Jurkat, Clone E6-1 (cell line): Measurements from ENCODE around the gene ZNF586.
"Not testable (repeated sequence)": the region's sequence is repeated elsewhere in the genome, so short reads cannot be mapped to it uniquely, and the experiment has no call there.

Experiments
- DNase-seq: peaks from one replicate; pipeline ENCODE4 v3.0.0-alpha.2; 2011; ENCODE audit warnings: low read depth, low spot score
- H3K4me3 ChIP-seq: 2 replicates; pipeline ENCODE4 v1.5.1; 2011; ENCODE audit warnings: mild to moderate bottlenecking, low read length, control low read depth, moderate library complexity

Gene ZNF586

GRCh38 chr19:57818378-57818777 lies 48.9 kb downstream of the ZNF586 start:
- no peak overlapping the region for H3K4me3 ChIP-seq
- no peak for DNase-seq

DNA sequence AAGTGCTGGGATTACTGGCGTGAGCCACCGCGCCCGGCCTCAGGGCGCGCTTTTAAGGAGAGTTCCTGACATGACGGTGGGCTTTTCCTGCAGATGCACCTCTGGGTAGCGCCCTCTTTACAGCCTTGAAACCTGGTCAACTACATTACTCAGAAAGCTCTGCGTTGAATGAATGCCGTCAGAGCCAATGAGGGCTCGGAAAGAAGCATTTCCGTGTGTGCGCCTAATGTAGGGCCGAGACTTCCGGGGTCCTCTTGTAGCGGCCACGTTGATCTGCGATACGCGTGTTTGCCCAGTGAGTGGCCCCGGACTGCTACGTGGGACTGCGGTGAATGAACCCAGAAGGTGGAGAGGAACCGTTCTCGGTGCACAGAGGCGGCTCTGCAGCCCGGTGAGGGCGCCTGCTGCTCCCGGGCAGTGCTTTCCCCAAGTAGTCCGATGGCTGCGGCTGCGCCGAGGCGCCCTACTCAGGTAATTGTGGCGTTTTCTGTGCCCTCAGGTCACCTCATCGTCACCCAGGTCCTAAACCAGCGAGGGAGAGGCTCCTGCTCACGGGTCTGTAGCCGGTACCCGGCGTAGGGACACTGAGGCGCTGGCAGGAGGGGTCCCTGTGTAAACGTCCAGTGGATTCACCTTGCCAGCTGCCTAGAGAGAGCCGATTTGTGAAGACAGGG lies 50.1 kb downstream of the ZNF586 start:
- peak overlapping the region; percentile 78 for H3K4me3 ChIP-seq
- DNase-seq = peak; percentile 92

GRCh38 chr19:57820599-57820998 lies 51.1 kb downstream of the ZNF586 start:
- DNase-seq = no peak
- H3K4me3 ChIP-seq = peak overlapping the region; percentile 78

DNA sequence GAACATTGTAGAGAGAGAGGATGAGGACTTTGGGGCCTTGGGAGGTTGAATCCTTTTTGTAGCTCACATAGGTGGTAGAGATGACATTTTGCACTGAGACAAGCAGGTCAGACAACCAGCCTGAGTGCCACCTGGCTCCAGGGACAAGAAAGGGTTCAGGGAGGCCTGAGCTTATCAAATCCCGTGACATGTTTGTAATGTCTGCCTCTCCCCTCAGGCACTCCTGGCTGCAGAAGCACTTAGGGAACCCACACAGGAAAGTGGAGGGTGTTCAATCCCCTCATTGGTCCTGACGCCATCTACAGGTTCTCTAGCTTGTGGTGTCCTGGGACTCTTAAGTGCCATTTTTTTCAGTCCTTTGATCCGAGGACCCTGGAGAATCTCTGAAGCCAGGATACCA lies 51.6 kb downstream of the ZNF586 start:
- DNase-seq = peak; percentile 45
- peak overlapping the region; percentile 78; the same call in 1 of the 2 replicates for H3K4me3 ChIP-seq

- not testable (repeated sequence) for DNase-seq, H3K4me3 ChIP-seq
These were observed 52.0 kb downstream of the ZNF586 start for GRCh38 chr19:57821501-57821900.

- not testable (repeated sequence) for H3K4me3 ChIP-seq, DNase-seq
These were observed 53.7 kb downstream of the ZNF586 start for GRCh38 chr19:57823155-57823554.

- H3K4me3 ChIP-seq = not testable (repeated sequence)
These were observed 54.1 kb downstream of the ZNF586 start for GRCh38 chr19:57823608-57824007.

DNA sequence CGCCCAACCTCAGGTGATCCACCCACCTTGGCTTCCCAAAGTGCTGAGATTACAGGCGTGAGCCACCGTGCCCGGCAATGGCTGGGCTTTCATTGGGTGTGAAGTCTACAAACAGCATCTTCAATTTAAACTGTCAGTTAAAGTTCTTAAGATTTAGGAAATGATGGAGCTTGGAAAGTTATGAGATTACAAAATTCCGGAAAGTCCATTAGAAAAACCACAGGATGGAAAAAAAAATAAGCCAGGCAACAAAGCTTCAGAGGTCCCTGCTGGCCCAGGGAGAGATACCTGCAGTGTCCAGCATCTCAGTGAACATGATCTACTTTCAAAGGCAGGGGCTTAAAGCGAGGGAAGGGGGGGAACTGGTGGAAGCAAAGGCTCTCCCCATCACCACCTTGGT lies 56.0 kb downstream of the ZNF586 start:
- DNase-seq = no peak
- H3K4me3 ChIP-seq = no peak overlapping the region

More at GRCh38 chr19:57823608-57824007, 54.1 kb downstream of the ZNF586 start:
- DNase-seq = not testable (repeated sequence)

GRCh38 chr19:57829316-57829715 lies 59.8 kb downstream of the ZNF586 start:
- DNase-seq = no peak
- no peak overlapping the region for H3K4me3 ChIP-seq

DNA sequence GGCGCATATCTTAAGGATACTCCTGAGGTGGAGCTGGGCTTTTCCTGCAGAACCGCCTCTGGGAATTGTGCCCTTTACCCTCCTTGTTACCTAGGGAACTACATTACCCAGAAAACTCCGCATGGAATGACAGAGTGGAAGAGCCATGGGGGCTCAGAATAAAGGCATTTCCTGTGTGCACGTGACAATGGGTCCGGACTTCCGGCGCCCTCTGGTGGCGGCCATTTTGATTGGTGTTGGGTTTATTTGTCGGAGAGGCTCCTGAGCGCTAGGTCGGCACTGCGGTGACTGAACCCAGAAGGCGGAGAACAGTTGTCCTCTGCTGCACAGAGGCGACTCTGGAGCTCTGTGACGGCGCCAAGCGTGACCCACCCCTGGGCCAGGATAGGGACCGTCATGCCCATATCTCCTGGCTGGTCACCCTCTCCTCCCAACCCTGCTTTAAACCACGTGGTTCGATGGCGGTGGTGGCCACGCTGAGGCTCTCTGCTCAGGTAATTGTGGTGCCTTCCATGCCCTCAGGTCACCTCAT lies 60.7 kb downstream of the ZNF586 start, which contains the start of gene ZNF587B:
Gene ZNF587B, plus strand, starts transcription at position 229 of the 532 bp plus-strand sequence. Its CDS starts 230 bp downstream, at position 459.
- no peak for DNase-seq
- no peak within 1 kb of the TSS for H3K4me3 ChIP-seq
